Right cardiac atrium (tissue), 5 donors: ENCODE measurements around the gene CDCP1. TPM values are rescaled to one million over a fixed set of nuclear protein-coding genes. Genes with fewer than 3 reads are reported as not detected.
A peak's percentile ranks its signal among the peaks of the same experiment; 100 is the strongest.

Experiments
- ATAC-seq, 2 donors: fragments of 200-7000 bp; cut with Tn5 transposase; one replicate each; pipeline versions ENCODE4 v1.8.0 to v1.9.1; 2020; ENCODE audit warnings: moderate library complexity in 2 of 2, mild to moderate bottlenecking in 1 of 2
- DNase-seq, 3 donors: peaks; one replicate each; pipeline ENCODE4 v3.0.0-alpha.2; 2020
- H3K27ac ChIP-seq: one replicate; pipeline ENCODE4 v1.5.1; 2013; ENCODE audit warnings: mild to moderate bottlenecking, low read length, control low read depth, moderate library complexity
- H3K27me3 ChIP-seq: one replicate; pipeline ENCODE4 v1.6.1; 2013; ENCODE audit not compliant: control insufficient read depth, insufficient read depth
- H3K4me1 ChIP-seq: one replicate; pipeline ENCODE4 v1.6.1; 2013; ENCODE audit warnings: low read length; ENCODE audit not compliant: control insufficient read depth, insufficient read depth
- H3K4me3 ChIP-seq: one replicate; pipeline ENCODE4 v1.5.1; 2013; ENCODE audit warnings: low read length, control low read depth
- H3K9me3 ChIP-seq: one replicate; pipeline ENCODE4 v1.6.1; 2013; ENCODE audit warnings: low read length; ENCODE audit not compliant: control insufficient read depth
- WGBS: extraction: QIAGEN DNeasy Blood & Tissue Kit; methylation state at CpG from one replicate; pipeline ENCODE4 v1.1.7; 2013; 5-methylcytosine and 5-hydroxymethylcytosine counted together
- intact Hi-C, 4 donors: fragments of 100-400 bp; cut with DNase I; formaldehyde crosslinking; loops; one replicate each; pipeline versions ENCODE4 v1.11.0 to v1.14.0; 2022 to 2023
- polyA plus RNA-seq: library from polyadenylated mRNA; stranded (reverse); fragments of 200-250 nt; gene quantifications from one replicate; pipeline ENCODE4 v1.2.3, GENCODE V29; 2013
- total RNA-seq, 4 donors: library from RNA; stranded (reverse); fragmentation: NEBNext Ultra II Directional; extraction: Animal tissue kit (Norgen Biotek cat#: 25700); gene quantifications; one replicate each; pipeline ENCODE4 v1.2.1, GENCODE V29; 2021
- donor health status: healthy with polysubstance abuse.
- donor health status: DM: no; HTN: yes; CAD: no.
- donor health status: DM: no; HTN: no; CAD: no.
- donor health status: DM: no; HTN: yes; CAD: no; lungs with severe emphysema.
- donor health status: DM: yes; HTN: yes; CAD: no.

Gene CDCP1
- total and polyA plus RNA-seq, 5 donors = 0.09 to 0.72 (median 0.46) TPM

GRCh38 chr3:45088543-45089358 lies 57.4 kb downstream of the CDCP1 start:
- no peaks in the 10 kb centered on the region for H3K9me3 ChIP-seq
- no peaks in the 10 kb centered on the region for H3K4me1 ChIP-seq
- no peaks in the 10 kb centered on the region for H3K27me3 ChIP-seq
- H3K27ac ChIP-seq = no peak overlapping the region
- intact Hi-C loops = no loop called here
- ATAC-seq (no peak), DNase-seq (no peak)
- H3K4me3 ChIP-seq = no peak overlapping the region
- 72% methylated on average over 8 of the region's 8 CpGs for WGBS

DNA sequence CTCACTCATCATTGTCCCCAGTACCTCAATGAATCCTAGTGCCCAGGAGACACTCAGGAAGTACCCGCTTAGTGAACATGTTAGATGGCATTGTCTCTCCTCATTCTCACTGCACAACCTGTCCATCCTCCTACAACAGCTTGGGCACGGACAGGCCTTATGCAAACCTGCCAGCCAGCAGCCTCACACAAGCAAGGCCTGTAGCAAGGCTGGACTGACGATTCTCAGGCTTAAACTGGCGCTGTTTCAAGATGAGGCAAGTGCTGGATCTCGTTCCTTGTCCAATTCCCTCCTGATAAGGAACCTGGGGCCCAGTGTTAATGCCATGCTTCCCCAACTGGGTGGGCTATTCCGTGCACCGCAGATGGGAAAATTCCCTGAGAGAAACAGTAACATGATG lies 59.0 kb downstream of the CDCP1 start:
- Histone ChIP-seq H3K27me3 (no peaks in the 10 kb centered on the region), H3K27ac (no peak overlapping the region), H3K4me1 (no peaks in the 10 kb centered on the region), H3K4me3 (no peak overlapping the region), H3K9me3 (no peaks in the 10 kb centered on the region)
- WGBS = 45% methylated on average over 7 of the region's 7 CpGs
- intact Hi-C loops = no loop called here
- peak in 1 of 3 donors; percentile 45 for DNase-seq
- peak in 1 of 2 donors; percentile 30 for ATAC-seq

DNA sequence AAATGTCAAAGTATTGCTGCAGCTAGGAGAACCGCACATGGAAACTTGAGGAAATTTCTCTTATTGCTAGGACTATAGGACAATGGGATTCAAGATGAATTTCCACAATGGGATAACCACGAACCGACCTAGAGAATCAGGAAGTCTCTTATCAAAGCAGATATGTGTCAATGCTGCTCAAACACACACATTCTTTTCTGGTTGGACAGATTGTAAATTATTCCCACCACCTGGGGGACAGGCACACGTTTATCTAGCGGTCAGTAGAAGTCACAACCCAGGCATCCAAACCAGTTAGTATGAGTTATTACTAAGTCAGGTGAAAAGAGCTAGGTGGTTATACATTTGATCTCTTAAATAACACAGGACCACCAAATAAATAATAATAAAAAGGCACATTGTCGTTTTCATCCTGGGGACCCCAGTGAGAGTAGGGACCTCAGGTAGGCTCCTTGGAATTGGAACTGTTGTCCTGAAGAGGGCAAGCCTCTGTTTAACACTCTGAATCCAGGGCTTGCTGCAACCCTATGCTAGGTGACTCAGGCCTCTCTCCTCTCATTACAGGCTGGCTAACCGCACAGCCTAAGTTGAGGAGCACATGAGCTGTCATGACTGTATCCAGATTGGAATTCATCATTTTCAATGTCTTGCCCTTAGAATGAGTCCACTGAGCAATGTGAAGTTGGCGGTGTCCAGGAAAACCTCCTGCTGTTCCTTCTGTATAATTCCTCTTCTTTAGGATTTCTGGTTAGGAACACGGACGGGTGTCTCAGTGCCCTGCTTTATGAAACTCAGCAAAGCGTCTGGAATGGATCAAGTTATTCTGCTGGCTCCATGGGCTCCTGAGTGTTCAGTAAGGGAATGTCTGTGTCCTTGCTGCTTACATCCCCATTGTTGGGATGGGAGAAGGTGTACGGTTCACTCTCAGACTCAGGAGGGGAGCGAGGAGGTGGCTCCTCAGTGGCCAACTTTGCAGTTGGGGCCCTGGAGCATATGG lies 61.1 kb downstream of the CDCP1 start:
- ATAC-seq (no peak), DNase-seq (no peak)
- Histone ChIP-seq H3K4me1 (no peaks in the 10 kb centered on the region), H3K27ac (no peak overlapping the region), H3K9me3 (no peaks in the 10 kb centered on the region), H3K4me3 (no peak overlapping the region), H3K27me3 (no peaks in the 10 kb centered on the region)
- intact Hi-C loops = no loop called here
- 76% methylated on average over 13 of the region's 13 CpGs for WGBS

- no peak overlapping the region for H3K27ac ChIP-seq
- ATAC-seq = no peak
- no peak for DNase-seq
- H3K9me3 ChIP-seq = no peaks in the 10 kb centered on the region
- 34% methylated on average over 1 of the region's 1 CpG for WGBS
- no peaks in the 10 kb centered on the region for H3K4me1 ChIP-seq
- intact Hi-C loops = no loop called here
- H3K27me3 ChIP-seq = no peaks in the 10 kb centered on the region
- no peak overlapping the region for H3K4me3 ChIP-seq
These were observed 61.8 kb downstream of the CDCP1 start for GRCh38 chr3:45084361-45084760.

DNA sequence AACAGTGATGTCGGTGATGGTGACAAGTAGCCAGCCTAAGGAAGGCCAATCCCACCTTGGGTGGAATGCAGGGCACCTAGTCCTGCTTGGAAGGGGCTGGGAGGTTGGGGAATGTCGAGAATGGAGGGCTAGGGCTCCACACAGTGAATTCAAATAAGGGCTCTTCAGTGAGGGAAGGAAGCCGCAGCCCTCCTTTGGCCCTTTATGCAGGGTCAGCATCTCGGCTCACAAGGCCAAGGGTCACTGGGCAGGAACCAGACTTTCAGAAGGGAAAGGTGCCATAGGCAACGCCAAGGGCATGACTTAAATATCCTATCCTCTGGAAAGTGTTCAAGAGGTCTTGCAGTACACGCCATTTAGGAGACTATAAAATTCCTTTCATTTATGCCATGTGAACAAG lies 63.2 kb downstream of the CDCP1 start:
- Histone ChIP-seq H3K27me3 (no peaks in the 10 kb centered on the region), H3K9me3 (no peaks in the 10 kb centered on the region), H3K27ac (no peak overlapping the region), H3K4me1 (no peaks in the 10 kb centered on the region), H3K4me3 (no peak overlapping the region)
- 82% methylated on average over 6 of the region's 6 CpGs for WGBS
- ATAC-seq (no peak), DNase-seq (no peak)
- intact Hi-C loops = no loop called here

- DNase-seq (no peak), ATAC-seq (peak in 1 of 2 donors; percentile 66)
- H3K27me3 ChIP-seq = no peaks in the 10 kb centered on the region
- 57% methylated on average over 5 of the region's 5 CpGs for WGBS
- H3K4me3 ChIP-seq = no peak overlapping the region
- no peak overlapping the region for H3K27ac ChIP-seq
- H3K4me1 ChIP-seq = no peaks in the 10 kb centered on the region
- intact Hi-C loops = no loop called here
- H3K9me3 ChIP-seq = no peaks in the 10 kb centered on the region
These were observed 64.0 kb downstream of the CDCP1 start for GRCh38 chr3:45082142-45082538.

DNA sequence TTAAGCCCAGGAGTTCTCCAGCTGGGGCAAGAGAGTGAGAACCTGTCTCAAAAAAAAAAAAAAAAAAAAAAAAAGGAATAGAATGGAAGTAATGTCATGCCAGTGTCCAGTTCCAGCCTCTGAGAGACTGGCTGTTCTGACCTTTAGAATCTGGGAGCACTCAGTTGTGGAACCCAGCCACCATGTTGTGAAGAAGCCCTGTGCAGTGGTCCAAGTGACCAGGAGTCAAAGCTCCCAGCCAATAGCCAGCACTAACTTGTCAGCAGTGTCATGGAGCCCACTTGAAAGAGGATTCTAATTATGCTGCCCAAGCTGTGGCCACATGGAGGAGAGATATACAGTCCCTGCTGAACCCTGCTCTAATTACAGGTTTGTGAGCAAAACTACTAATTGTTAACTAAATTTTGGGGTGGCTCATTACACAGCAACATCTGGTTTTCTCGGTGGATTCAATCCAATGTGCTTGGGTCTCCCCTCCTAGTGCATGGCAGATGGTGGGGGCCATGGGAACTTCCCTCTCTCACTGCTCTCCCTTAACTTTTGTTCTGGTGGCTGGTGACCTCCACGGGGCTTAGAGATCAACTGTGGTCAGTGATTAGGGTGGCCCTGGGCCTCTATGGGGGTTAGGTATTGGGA lies 64.6 kb downstream of the CDCP1 start:
- H3K27ac ChIP-seq = no peak overlapping the region
- ATAC-seq = peak in 1 of 2 donors; percentile 12
- no peaks in the 10 kb centered on the region for H3K9me3 ChIP-seq
- DNase-seq = no peak
- intact Hi-C loops = no loop called here
- H3K27me3 ChIP-seq = no peaks in the 10 kb centered on the region
- 76% methylated on average over 2 of the region's 2 CpGs for WGBS
- no peak overlapping the region for H3K4me3 ChIP-seq
- H3K4me1 ChIP-seq = no peaks in the 10 kb centered on the region

DNA sequence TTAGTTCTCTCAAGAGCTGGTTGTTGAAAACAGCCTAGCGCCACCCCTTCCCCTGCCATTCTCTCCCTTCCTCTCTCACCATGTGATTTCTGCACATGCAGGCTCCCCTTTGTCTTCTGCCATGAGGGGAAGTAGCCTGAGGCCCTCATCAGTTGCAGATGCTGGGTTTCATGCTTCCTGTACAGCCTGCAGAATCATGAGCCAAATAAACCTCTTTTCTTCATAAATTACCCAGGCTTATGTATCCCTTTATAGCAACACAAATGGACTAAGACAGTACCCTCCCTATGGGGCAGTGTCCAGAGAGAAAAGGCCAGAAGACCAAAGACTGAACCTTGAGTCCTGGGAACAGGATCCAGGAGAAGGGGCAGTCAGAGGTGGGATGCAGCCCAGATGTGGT lies 65.4 kb downstream of the CDCP1 start:
- Histone ChIP-seq H3K9me3 (no peaks in the 10 kb centered on the region), H3K27ac (no peak overlapping the region), H3K4me1 (no peaks in the 10 kb centered on the region), H3K27me3 (no peaks in the 10 kb centered on the region), H3K4me3 (no peak overlapping the region)
- 90% methylated on average over 1 of the region's 1 CpG for WGBS
- no peak for ATAC-seq
- no peak for DNase-seq
- intact Hi-C loops = no loop called here

DNA sequence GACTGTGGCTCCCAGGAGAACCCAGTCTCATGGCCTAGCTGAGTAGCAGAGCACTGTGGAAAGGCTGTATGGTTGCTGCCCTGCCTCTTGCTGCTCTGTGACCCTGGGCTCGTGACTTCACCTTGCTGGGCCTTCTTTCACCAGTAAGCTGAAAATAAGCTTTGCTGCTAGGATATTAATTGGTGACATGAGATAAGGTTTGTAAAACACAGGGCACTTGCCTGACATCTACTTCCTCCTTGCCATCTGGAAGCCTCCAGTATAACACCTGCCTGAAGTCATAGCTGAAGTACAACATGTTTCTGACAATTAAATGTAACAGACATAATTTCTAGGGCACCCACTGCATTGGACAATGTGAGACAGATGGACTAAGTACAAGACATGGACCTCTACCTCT lies 66.5 kb downstream of the CDCP1 start:
- DNase-seq (no peak), ATAC-seq (peak in 1 of 2 donors; percentile 14)
- H3K4me1 ChIP-seq = no peaks in the 10 kb centered on the region
- H3K9me3 ChIP-seq = no peaks in the 10 kb centered on the region
- H3K4me3 ChIP-seq = no peak overlapping the region
- H3K27ac ChIP-seq = no peak overlapping the region
- WGBS = 70% methylated on average over 1 of the region's 1 CpG
- intact Hi-C loops = no loop called here
- H3K27me3 ChIP-seq = no peaks in the 10 kb centered on the region

GRCh38 chr3:45078910-45079522 lies 67.2 kb downstream of the CDCP1 start:
- intact Hi-C loops = no loop called here
- H3K27ac ChIP-seq = no peak overlapping the region
- H3K27me3 ChIP-seq = no peaks in the 10 kb centered on the region
- H3K4me1 ChIP-seq = no peaks in the 10 kb centered on the region
- WGBS = 83% methylated on average over 8 of the region's 8 CpGs
- H3K9me3 ChIP-seq = no peaks in the 10 kb centered on the region
- DNase-seq (no peak), ATAC-seq (no peak)
- H3K4me3 ChIP-seq = no peak overlapping the region
